H1 (cell line): Measurements from ENCODE around the gene SLC30A2. TPM values are rescaled to one million over a fixed set of nuclear protein-coding genes. Genes with fewer than 3 reads are reported as not detected.

Experiments
- CTCF ChIA-PET: fragments of 300-600 bp; sonication (Branson Sonifier 250); formaldehyde crosslinking; loops from one replicate; lab custom pipeline; 2021; ENCODE audit not compliant: partially characterized antibody; lab: Charles Lee
- POLR2A ChIA-PET: fragments of 300-600 bp; sonication (Branson Sonifier 250); formaldehyde crosslinking; loops from one replicate; lab custom pipeline; 2021; ENCODE audit warnings: inconsistent platforms; ENCODE audit not compliant: partially characterized antibody; lab: Charles Lee
- DNase-seq, 2 experiments: peaks; one replicate each; pipeline versions ENCODE4 v3.0.0 to v3.0.0-alpha.2; 2010 to 2022; ENCODE audit warnings: low spot score in 2 of 2, low read depth in 1 of 2, mixed read lengths in 1 of 2
- FAIRE-seq: peaks from 2 replicates; lab custom pipeline; 2011; peaks lifted over from hg19 to GRCh38; lab: Jason Lieb, UNC
- H2AFZ ChIP-seq: 2 replicates; pipeline ENCODE4 v1.8.1; 2012; ENCODE audit warnings: low read length, inconsistent platforms
- H2AK5ac ChIP-seq: 2 replicates; pipeline ENCODE4 v1.6.1; 2013; ENCODE audit warnings: low read depth, low read length
- H2BK120ac ChIP-seq: replicated peaks from 2 replicates; pipeline ENCODE3; 2013; ENCODE audit warnings: low read depth, low read length, inconsistent platforms
- H2BK12ac ChIP-seq: 2 replicates; pipeline ENCODE4 v1.6.1; 2013; ENCODE audit warnings: low read depth, low read length
- H2BK15ac ChIP-seq: 2 replicates; pipeline ENCODE4 v1.6.1; 2013; ENCODE audit warnings: low read length
- H2BK20ac ChIP-seq: 2 replicates; pipeline ENCODE4 v1.6.1; 2013; ENCODE audit warnings: low read length
- H2BK5ac ChIP-seq: 2 replicates; pipeline ENCODE4 v1.6.1; 2013; ENCODE audit warnings: low read depth, low read length
- H3K14ac ChIP-seq: 2 replicates; pipeline ENCODE4 v1.6.1; 2013; ENCODE audit warnings: inconsistent platforms; ENCODE audit not compliant: insufficient read length
- H3K18ac ChIP-seq: 2 replicates; pipeline ENCODE4 v1.6.1; 2013; ENCODE audit warnings: low read length; ENCODE audit errors: extremely low read depth
- H3K23ac ChIP-seq: 2 replicates; pipeline ENCODE4 v1.6.1; 2013; ENCODE audit warnings: inconsistent platforms; ENCODE audit not compliant: insufficient read length
- H3K23me2 ChIP-seq: 2 replicates; pipeline ENCODE4 v1.6.1; 2013; ENCODE audit warnings: low read depth, low read length
- H3K27ac ChIP-seq: 2 replicates; pipeline ENCODE4 v1.6.1; 2011; ENCODE audit warnings: low read depth, low read length, inconsistent platforms
- H3K27me3 ChIP-seq, 4 experiments: replicated peaks in 1 of 4; 1 replicate in 1 of 4; 2 replicates in 3 of 4; pipeline versions ENCODE4 v1.6.1 to v1.8.1; 2011 to 2013; ENCODE audit warnings: low read length in 3 of 4, mild to moderate bottlenecking in 3 of 4, inconsistent platforms in 2 of 4, mixed read lengths in 2 of 4, moderate library complexity in 1 of 4; ENCODE audit not compliant: control insufficient read depth in 3 of 4, insufficient read depth in 3 of 4; ENCODE audit errors: extremely low read depth in 1 of 4
- H3K36me3 ChIP-seq, 4 experiments: 2 replicates each; pipeline versions ENCODE4 v1.6.1 to v1.8.1; 2011 to 2013; ENCODE audit warnings: mild to moderate bottlenecking in 4 of 4, low read length in 3 of 4, moderate library complexity in 2 of 4, control low read depth in 1 of 4, inconsistent platforms in 1 of 4; ENCODE audit not compliant: insufficient read depth in 4 of 4, control insufficient read depth in 2 of 4
- H3K4ac ChIP-seq: replicated peaks from 2 replicates; pipeline ENCODE3; 2013; ENCODE audit warnings: low read length, low read depth, mixed read lengths, inconsistent platforms; ENCODE audit not compliant: insufficient read length
- H3K4me1 ChIP-seq, 4 experiments: replicated peaks in 1 of 4; 1 replicate in 1 of 4; 2 replicates in 3 of 4; pipeline versions ENCODE4 v1.6.1 to v1.8.1; 2011 to 2013; ENCODE audit warnings: low read length in 3 of 4, inconsistent platforms in 2 of 4, mixed read lengths in 1 of 4; ENCODE audit not compliant: insufficient read depth in 4 of 4, control insufficient read depth in 3 of 4
- H3K4me2 ChIP-seq, 2 experiments: 2 replicates each; pipeline versions ENCODE4 v1.6.1 to v1.8.1; 2011 to 2013; ENCODE audit warnings: low read depth in 2 of 2, low read length in 2 of 2, control low read depth in 1 of 2, inconsistent platforms in 1 of 2, mild to moderate bottlenecking in 1 of 2; ENCODE audit not compliant: insufficient read depth in 1 of 2
- H3K4me3 ChIP-seq, 4 experiments: fragments of 200-600, 300-600 bp in 1 of 4; sonication (generic), shearing (Covaris generic), sonication (Bioruptor Twin) in 1 of 4; 2 replicates each; pipeline versions ENCODE4 v1.5.1 to v1.8.1; 2011 to 2016; ENCODE audit warnings: low read length in 4 of 4, low read depth in 3 of 4, control low read depth in 2 of 4, inconsistent platforms in 2 of 4, mild to moderate bottlenecking in 2 of 4, mixed read lengths in 1 of 4, moderate library complexity in 1 of 4; ENCODE audit not compliant: insufficient read depth in 2 of 4; ENCODE audit errors: extremely low read depth in 1 of 4
- H3K56ac ChIP-seq: replicated peaks from 2 replicates; pipeline ENCODE3; 2013; ENCODE audit warnings: low read depth, mild to moderate bottlenecking, mixed read lengths, low read length, inconsistent platforms; ENCODE audit not compliant: insufficient read length
- H3K79me1 ChIP-seq: 2 replicates; pipeline ENCODE4 v1.6.1; 2013; ENCODE audit warnings: low read depth, low read length, control low read depth
- H3K79me2 ChIP-seq, 2 experiments: 2 replicates each; pipeline versions ENCODE4 v1.6.1 to v1.8.1; 2012 to 2013; ENCODE audit warnings: low read length in 2 of 2, mild to moderate bottlenecking in 2 of 2, inconsistent platforms in 1 of 2; ENCODE audit not compliant: insufficient read depth in 2 of 2, control insufficient read depth in 1 of 2
- H3K9ac ChIP-seq, 4 experiments: replicated peaks in 1 of 4; 1 replicate in 1 of 4; 2 replicates in 3 of 4; pipeline versions ENCODE4 v1.6.1 to v1.8.1; 2011 to 2013; ENCODE audit warnings: low read depth in 3 of 4, low read length in 3 of 4, control low read depth in 2 of 4, mild to moderate bottlenecking in 2 of 4, moderate library complexity in 2 of 4, inconsistent platforms in 1 of 4; ENCODE audit errors: extremely low read depth in 1 of 4
- H3K9me3 ChIP-seq, 2 experiments: 2 replicates each; pipeline versions ENCODE4 v1.6.1 to v1.8.1; 2012 to 2013; ENCODE audit warnings: mild to moderate bottlenecking in 2 of 2, moderate library complexity in 2 of 2, control low read depth in 1 of 2, inconsistent platforms in 1 of 2, low read depth in 1 of 2, low read length in 1 of 2, mixed read lengths in 1 of 2; ENCODE audit not compliant: insufficient read depth in 2 of 2
- H4K20me1 ChIP-seq, 2 experiments: replicated peaks in 1 of 2; 2 replicates each; pipeline versions ENCODE3 to v1.8.1; 2011 to 2013; ENCODE audit warnings: inconsistent platforms in 2 of 2, low read length in 2 of 2, mild to moderate bottlenecking in 1 of 2; ENCODE audit not compliant: insufficient read depth in 2 of 2, control insufficient read depth in 1 of 2
- H4K5ac ChIP-seq: 2 replicates; pipeline ENCODE4 v1.6.1; 2013; ENCODE audit warnings: low read length, low read depth, mixed read lengths, inconsistent platforms; ENCODE audit not compliant: insufficient read length
- H4K8ac ChIP-seq: 2 replicates; pipeline ENCODE4 v1.8.0; 2013; ENCODE audit warnings: mild to moderate bottlenecking, moderate library complexity, low read length, inconsistent platforms; ENCODE audit not compliant: insufficient read depth; ENCODE audit errors: extremely low read depth
- H4K91ac ChIP-seq: replicated peaks from 2 replicates; pipeline ENCODE3; 2013; ENCODE audit warnings: low read length, mixed read lengths, inconsistent platforms; ENCODE audit not compliant: insufficient read length
- CHD2 ChIP-seq: IDR thresholded peaks from 2 replicates; pipeline ENCODE4 v1.6.1; 2012; ENCODE audit warnings: low read length, improper control_type of control experiment
- CREB1 ChIP-seq: IDR thresholded peaks from 2 replicates; pipeline ENCODE4 v1.6.1; 2012; ENCODE audit warnings: inconsistent platforms
- EGR1 ChIP-seq: IDR thresholded peaks from 2 replicates; pipeline ENCODE4 v1.6.1; 2011; ENCODE audit warnings: low read depth, low read length, borderline replicate concordance
- EP300 ChIP-seq, 2 experiments: IDR thresholded peaks; 1 replicate in 1 of 2; 2 replicates in 1 of 2; pipeline ENCODE4 v1.6.1; 2011 to 2012; ENCODE audit warnings: low read depth in 2 of 2, low read length in 2 of 2, mild to moderate bottlenecking in 2 of 2, borderline replicate concordance in 1 of 2, inconsistent platforms in 1 of 2, moderate library complexity in 1 of 2
- GABPA ChIP-seq: IDR thresholded peaks from 2 replicates; pipeline ENCODE4 v1.6.1; 2011; ENCODE audit warnings: mild to moderate bottlenecking, low read length, moderate library complexity, borderline replicate concordance; ENCODE audit not compliant: insufficient read depth
- HDAC2 ChIP-seq, 2 experiments: fragments of 300-600 bp in 1 of 2; sonication (generic) in 1 of 2; IDR thresholded peaks; 2 replicates each; pipeline ENCODE4 v1.6.1; 2011 to 2012; ENCODE audit warnings: low read depth in 2 of 2, low read length in 2 of 2, mild to moderate bottlenecking in 2 of 2, moderate library complexity in 2 of 2, borderline replicate concordance in 1 of 2, inconsistent platforms in 1 of 2
- JUN ChIP-seq: IDR thresholded peaks from 2 replicates; pipeline ENCODE4 v1.6.1; 2011; ENCODE audit warnings: low read depth, mild to moderate bottlenecking, improper control_type of control experiment, low read length
- KDM5A ChIP-seq: fragments of 200-600 bp; IDR thresholded peaks from 2 replicates; pipeline ENCODE4 v1.7.1; 2012; ENCODE audit warnings: mild to moderate bottlenecking, low read length, inconsistent platforms, mixed read lengths
- NANOG ChIP-seq: IDR thresholded peaks from 2 replicates; pipeline ENCODE4 v1.6.1; 2011; ENCODE audit warnings: low read length, low read depth, mild to moderate bottlenecking, inconsistent platforms; ENCODE audit not compliant: insufficient read depth, poor library complexity, severe bottlenecking
- RAD21 ChIP-seq, 2 experiments: IDR thresholded peaks in 1 of 2; conservative IDR thresholded peaks in 1 of 2; 2 replicates each; pipeline ENCODE4 v1.6.1; 2011; ENCODE audit warnings: low read depth in 2 of 2, low read length in 2 of 2, improper control_type of control experiment in 1 of 2, inconsistent platforms in 1 of 2, mild to moderate bottlenecking in 1 of 2, moderate library complexity in 1 of 2
- SIRT6 ChIP-seq: IDR thresholded peaks from one replicate; pipeline ENCODE4 v1.7.1; 2012; ENCODE audit warnings: low read length, inconsistent platforms
- TEAD4 ChIP-seq: IDR thresholded peaks from 2 replicates; pipeline ENCODE4 v1.6.1; 2012; ENCODE audit warnings: low read depth, low read length, inconsistent platforms, mixed read lengths
- WGBS, 2 experiments: shearing (Covaris generic) in 1 of 2; methylation state at CpG; one replicate each; pipeline versions ENCODE4 v1.1.6 to v1.1.7; 2013 to 2015; ENCODE audit warnings: low lambda C conversion rate in 2 of 2, mixed read lengths in 2 of 2, inconsistent platforms in 1 of 2, low coverage in 1 of 2, missing lambda C conversion rate in 1 of 2; ENCODE audit not compliant: insufficient replicate concordance in 2 of 2, insufficient coverage in 1 of 2, insufficient read length in 1 of 2; ENCODE audit errors: extremely low coverage in 1 of 2, missing lambda C conversion rate in 1 of 2; 5-methylcytosine and 5-hydroxymethylcytosine counted together
- polyA plus RNA-seq, 7 experiments: library from polyadenylated mRNA; depleted of rRNA in 3 of 7; stranded (reverse) in 5 of 7; unstranded in 2 of 7; fragments of >200 nt in 5 of 7; fragments of 200-250 nt in 2 of 7; gene quantifications; 1 replicate in 5 of 7; 2 replicates in 1 of 7; 4 replicates in 1 of 7; pipeline versions ENCODE4 v1.2.1 to v1.2.3, GENCODE V29; 2011 to 2013; ENCODE audit warnings: missing spikeins in 2 of 7, mixed read lengths in 2 of 7
- total RNA-seq: library from RNA; stranded (reverse); fragmentation: NEBNext Ultra II Directional; extraction: Animal tissue kit (Norgen Biotek cat#: 25700); gene quantifications from 2 replicates; pipeline ENCODE4 v1.2.1, GENCODE V29; 2021

Gene SLC30A2
- total and polyA plus RNA-seq, 2 of the 8 experiments (the other 6 are each of a cell fraction or from before 2014, with no cell fraction given): 0.19 to 0.76 TPM

DNA sequence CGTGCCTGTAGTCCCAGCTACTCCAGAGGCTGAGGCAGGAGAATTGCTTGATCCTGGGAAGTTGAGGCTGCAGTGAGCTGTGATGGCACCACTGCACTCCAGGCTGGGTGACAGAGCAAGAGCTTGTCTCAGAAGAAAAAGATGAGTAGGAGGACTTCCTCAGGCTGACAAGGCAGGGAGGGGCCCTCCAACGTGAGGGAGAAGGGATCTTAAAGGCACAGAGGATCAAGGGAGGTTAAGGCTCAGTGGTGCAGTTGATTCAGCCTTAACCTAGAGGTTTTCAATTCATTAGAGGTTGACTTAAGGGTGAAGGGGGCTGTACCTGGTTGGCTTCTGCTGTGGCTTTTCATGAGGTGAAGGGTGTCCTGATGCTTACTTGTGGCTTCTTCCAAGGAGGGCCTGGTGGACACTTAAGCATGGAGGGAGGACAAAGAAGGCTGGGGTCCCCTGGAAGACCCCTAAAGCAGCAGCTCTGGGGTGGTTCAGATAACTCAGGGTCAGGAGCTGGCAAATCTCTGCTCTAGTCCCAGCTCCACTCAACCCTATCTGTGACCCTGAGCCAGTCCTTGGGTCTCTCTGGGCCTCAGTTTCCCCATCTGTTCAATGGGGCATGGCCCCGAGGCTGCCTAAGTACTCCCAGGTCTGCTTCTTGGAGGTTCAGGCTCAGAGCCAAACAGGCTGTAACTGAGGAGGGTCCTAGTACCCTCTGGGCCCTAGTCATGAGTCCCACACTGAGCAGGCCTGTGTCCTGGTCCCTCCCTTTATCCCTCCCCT lies 18.0 kb downstream of the SLC30A2 start:
- H4K91ac ChIP-seq: no peak overlapping the region
- DNase-seq: no peak
- no peak overlapping the region for H2AFZ ChIP-seq
- no peak overlapping the region for H3K4me2 ChIP-seq
- H3K56ac ChIP-seq: no peak overlapping the region
- no peak for FAIRE-seq
- ChIA-PET CTCF (interaction anchor here (0.6 to 3.1 kb wide), 8 partner anchors 8 to 132 kb away, joined by 3 to 13 read pairs (median 4); no protein-coding TSS in a partner anchor), POLR2A (interaction anchor here (0.7 to 1.1 kb wide), 2 partner anchors 122 to 131 kb away, joined by 3 read pairs; partner anchors contain the start of gene STMN1)
- H3K79me1 ChIP-seq: no peaks in the 10 kb centered on the region
- no peak overlapping the region for H3K14ac ChIP-seq
- H4K8ac ChIP-seq: no peak overlapping the region
- H2AK5ac ChIP-seq: no peak overlapping the region
- no peak overlapping the region for H3K4ac ChIP-seq
- H3K79me2 ChIP-seq: no peaks in the 10 kb centered on the region
- H3K9me3 ChIP-seq: no peaks in the 10 kb centered on the region
- H3K4me1 ChIP-seq: peaks cover 0 to 2% (median 0%) of the 10 kb centered on the region in 4 experiments; a peak in 2 of 7 replicates
- H4K20me1 ChIP-seq: no peaks in the 10 kb centered on the region
- no peak overlapping the region for H4K5ac ChIP-seq
- H2BK20ac ChIP-seq: no peak overlapping the region
- H3K23ac ChIP-seq: no peak overlapping the region
- H3K23me2 ChIP-seq: no peaks in the 10 kb centered on the region
- peaks cover 0 to 2% (median 0%) of the 10 kb centered on the region in 4 experiments; a peak in 2 of 7 replicates for H3K27me3 ChIP-seq
- H3K27ac ChIP-seq: no peak overlapping the region
- H2BK5ac ChIP-seq: no peak overlapping the region
- H3K4me3 ChIP-seq: no peak overlapping the region
- no peak overlapping the region for H2BK15ac ChIP-seq
- H2BK12ac ChIP-seq: no peak overlapping the region
- 65% methylated on average over 2 of the region's 3 CpGs; no CpG with 5 or more reads in 1 of the 2 experiments for WGBS, 2 experiments
- H2BK120ac ChIP-seq: no peak overlapping the region
- no peaks in the 10 kb centered on the region for H3K36me3 ChIP-seq
- no peak overlapping the region for H3K18ac ChIP-seq
- H3K9ac ChIP-seq: no peak overlapping the region
- TF ChIP-seq KDM5A: no peak
- no peak for TF ChIP-seq CHD2
- no peak for TF ChIP-seq SIRT6
- no peak for TF ChIP-seq JUN
- TF ChIP-seq RAD21 (IDR thresholded peaks at IDR 0.05 in 1 of 2, conservative IDR thresholded peaks at IDR 0.05 in 1 of 2; ENCODE audit: low read depth in 2 of 2, low read length in 2 of 2): no peak
- no peak for TF ChIP-seq CREB1
- TF ChIP-seq TEAD4: no peak
- no peak for TF ChIP-seq NANOG
- TF ChIP-seq EGR1: no peak
- TF ChIP-seq EP300 (IDR thresholded peaks at IDR 0.05; ENCODE audit: borderline replicate concordance in 1 of 2, low read depth in 2 of 2, low read length in 2 of 2): no peak
- TF ChIP-seq GABPA: no peak
- no peak for TF ChIP-seq HDAC2 (IDR thresholded peaks at IDR 0.05; ENCODE audit: borderline replicate concordance in 1 of 2, low read depth in 2 of 2, low read length in 2 of 2)
